Activated B cell treated with CpG ODN at 0.5 μM for 24 hours (primary cell): Measurements from ENCODE around the gene TUBB3. TPM values are rescaled to one million over a fixed set of nuclear protein-coding genes. Genes with fewer than 3 reads are reported as not detected.

Source experiments
- ATAC-seq: fragments of 200-7000 bp; cut with Tn5 transposase; one replicate; pipeline ENCODE4 v1.10.0; 2021; ENCODE audit warnings: low read depth, mild to moderate bottlenecking, moderate library complexity
- CTCF ChIA-PET: fragments of 350-600 bp; sonication (Branson Sonifier 250); formaldehyde crosslinking; loops from one replicate; lab custom pipeline; 2021; ENCODE audit warnings: antibody characterized with exemption; lab: Charles Lee
- POLR2A ChIA-PET: fragments of 350-600 bp; sonication (Branson Sonifier 250); formaldehyde crosslinking; loops from one replicate; lab custom pipeline; 2021; ENCODE audit warnings: antibody characterized with exemption; lab: Charles Lee
- DNase-seq: peaks from one replicate; pipeline ENCODE4 v3.0.0; 2022
- H3K27ac Mint-ChIP-seq: one replicate; pipeline ENCODE4 v1.8.0; 2020; ENCODE audit warnings: mixed read lengths
- H3K27me3 Mint-ChIP-seq: one replicate; pipeline ENCODE4 v1.8.0; 2021; ENCODE audit warnings: mixed read lengths
- H3K36me3 Mint-ChIP-seq: one replicate; pipeline ENCODE4 v1.8.0; 2021; ENCODE audit warnings: low read depth, mixed read lengths
- H3K4me1 Mint-ChIP-seq: one replicate; pipeline ENCODE4 v1.8.0; 2021; ENCODE audit warnings: mixed read lengths
- H3K4me3 Mint-ChIP-seq: one replicate; pipeline ENCODE4 v1.8.0; 2020; ENCODE audit warnings: mild to moderate bottlenecking, mixed read lengths
- H3K9me3 Mint-ChIP-seq: one replicate; pipeline ENCODE4 v1.8.0; 2020; ENCODE audit warnings: mixed read lengths
- CTCF ChIP-seq: fragments of 200-600 bp; IDR thresholded peaks from one replicate; pipeline ENCODE4 v1.8.0; 2022; ENCODE audit warnings: antibody characterized with exemption, mild to moderate bottlenecking
- intact Hi-C: fragments of 100-400 bp; cut with micrococcal nuclease; formaldehyde crosslinking; loops from one replicate; pipeline ENCODE4 v1.15.1; 2024
- total RNA-seq: library from RNA; stranded (reverse); gene quantifications from 2 replicates; pipeline ENCODE4 v1.2.3, GENCODE V29; 2022

Gene TUBB3
- total RNA-seq, 1 donor from 2014 or later: 0.33 TPM

GRCh38 chr16:89892055-89892630 lies 31.0 kb upstream of the TUBB3 start:
- H3K4me1 Mint-ChIP-seq: no peaks in the 10 kb centered on the region
- no peak overlapping the region for H3K4me3 Mint-ChIP-seq
- H3K27ac Mint-ChIP-seq: no peak overlapping the region
- no peaks in the 10 kb centered on the region for H3K9me3 Mint-ChIP-seq
- H3K36me3 Mint-ChIP-seq: peaks cover 79% of the 10 kb centered on the region
- POLR2A ChIA-PET: no interaction called here
- CTCF ChIA-PET: no interaction called here
- H3K27me3 Mint-ChIP-seq: no peaks in the 10 kb centered on the region
- TF ChIP-seq CTCF: no peak
- DNase-seq (no peak), ATAC-seq (no peak)
- intact Hi-C loops: no loop called here

- peaks cover 79% of the 10 kb centered on the region for H3K36me3 Mint-ChIP-seq
- H3K27ac Mint-ChIP-seq: no peak overlapping the region
- intact Hi-C loops: no loop called here
- ChIA-PET POLR2A (no interaction called here), CTCF (no interaction called here)
- no peaks in the 10 kb centered on the region for H3K27me3 Mint-ChIP-seq
- no peaks in the 10 kb centered on the region for H3K9me3 Mint-ChIP-seq
- no peak for TF ChIP-seq CTCF
- no peak for DNase-seq
- no peak for ATAC-seq
- H3K4me1 Mint-ChIP-seq: no peaks in the 10 kb centered on the region
- H3K4me3 Mint-ChIP-seq: no peak overlapping the region
Measured at GRCh38 chr16:89892635-89893034, 30.5 kb upstream of the TUBB3 start.

GRCh38 chr16:89893642-89894548 lies 29.2 kb upstream of the TUBB3 start:
- Mint-ChIP-seq H3K27ac (no peak overlapping the region), H3K27me3 (no peaks in the 10 kb centered on the region), H3K36me3 (peaks cover 80% of the 10 kb centered on the region), H3K4me3 (no peak overlapping the region), H3K4me1 (no peaks in the 10 kb centered on the region), H3K9me3 (no peaks in the 10 kb centered on the region)
- DNase-seq: no peak
- no peak for ATAC-seq
- TF ChIP-seq CTCF: no peak
- POLR2A ChIA-PET: no interaction called here
- CTCF ChIA-PET: no interaction called here
- intact Hi-C loops: no loop called here

GRCh38 chr16:89895482-89896250 lies 27.5 kb upstream of the TUBB3 start:
- no peaks in the 10 kb centered on the region for H3K9me3 Mint-ChIP-seq
- no peak for TF ChIP-seq CTCF
- H3K27ac Mint-ChIP-seq: no peak overlapping the region
- no peaks in the 10 kb centered on the region for H3K27me3 Mint-ChIP-seq
- peaks cover 85% of the 10 kb centered on the region for H3K36me3 Mint-ChIP-seq
- intact Hi-C loops: no loop called here
- ATAC-seq: no peak
- no peak overlapping the region for H3K4me3 Mint-ChIP-seq
- ChIA-PET POLR2A (no interaction called here), CTCF (interaction anchor here (1.5 kb wide), 1 partner anchor 15 kb away, joined by 4 read pairs; no protein-coding TSS in a partner anchor)
- DNase-seq: no peak
- no peaks in the 10 kb centered on the region for H3K4me1 Mint-ChIP-seq

GRCh38 chr16:89897204-89897603 lies 25.9 kb upstream of the TUBB3 start:
- H3K4me1 Mint-ChIP-seq: no peaks in the 10 kb centered on the region
- POLR2A ChIA-PET: no interaction called here
- DNase-seq (no peak), ATAC-seq (no peak)
- no peaks in the 10 kb centered on the region for H3K9me3 Mint-ChIP-seq
- intact Hi-C loops: no loop called here
- no peaks in the 10 kb centered on the region for H3K27me3 Mint-ChIP-seq
- H3K4me3 Mint-ChIP-seq: no peak overlapping the region
- H3K27ac Mint-ChIP-seq: no peak overlapping the region
- H3K36me3 Mint-ChIP-seq: peaks cover 77% of the 10 kb centered on the region
- no peak for TF ChIP-seq CTCF
- CTCF ChIA-PET: interaction anchor here (1.5 kb wide), 1 partner anchor 13 kb away, joined by 3 read pairs; no protein-coding TSS in a partner anchor
